ENCODE measurements around the gene BAIAP2L2. TPM values are rescaled to one million over a fixed set of nuclear protein-coding genes. Genes with fewer than 3 reads are reported as not detected.

The BAIAP2L2 gene
- total and polyA plus RNA-seq, 8 donors: 0.56 to 13.8 (median 1.1) TPM

DNA sequence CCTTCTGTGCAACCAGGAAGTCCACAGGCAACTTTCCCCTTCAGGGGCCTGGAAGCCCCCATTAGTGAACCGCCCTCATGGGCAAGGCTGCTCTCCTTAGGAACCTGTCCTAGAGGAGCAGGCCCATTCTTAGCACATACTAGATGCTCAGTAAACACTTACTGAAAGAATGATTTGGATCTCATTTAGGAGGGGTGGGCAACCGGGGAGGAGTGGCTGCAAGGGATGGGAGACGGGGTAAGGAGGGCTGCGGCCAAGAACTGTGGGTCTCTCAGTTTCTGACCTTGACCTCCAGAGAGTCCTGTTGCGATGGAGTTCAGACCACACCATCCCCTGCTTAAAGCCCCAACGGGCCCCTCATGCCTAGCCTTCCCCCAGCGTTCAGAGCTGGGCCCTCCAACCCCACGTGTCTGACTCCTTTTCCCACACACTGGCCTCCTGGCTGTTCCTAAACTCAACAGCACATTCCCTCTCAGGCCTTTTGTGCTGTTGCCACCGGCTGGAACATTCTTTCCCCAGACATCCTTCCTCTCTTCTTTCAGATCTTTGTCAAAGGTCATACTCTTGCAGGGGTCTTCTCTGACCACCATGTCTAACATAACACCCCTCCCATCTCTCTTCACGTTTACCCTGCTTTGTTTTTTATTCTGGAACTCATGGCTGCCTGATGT is 74.0 kb downstream of the BAIAP2L2 start:
- DNase-seq (no peak), FAIRE-seq (no peak), ATAC-seq (no peak)
- H3K27ac ChIP-seq: no peak overlapping the region
- intact Hi-C loops (cut with DNase I): no loop called here
- no peaks in the 10 kb centered on the region for H3K9me3 ChIP-seq
- H3K27me3 ChIP-seq: no peaks in the 10 kb centered on the region
- TF ChIP-seq, protein P1, sequence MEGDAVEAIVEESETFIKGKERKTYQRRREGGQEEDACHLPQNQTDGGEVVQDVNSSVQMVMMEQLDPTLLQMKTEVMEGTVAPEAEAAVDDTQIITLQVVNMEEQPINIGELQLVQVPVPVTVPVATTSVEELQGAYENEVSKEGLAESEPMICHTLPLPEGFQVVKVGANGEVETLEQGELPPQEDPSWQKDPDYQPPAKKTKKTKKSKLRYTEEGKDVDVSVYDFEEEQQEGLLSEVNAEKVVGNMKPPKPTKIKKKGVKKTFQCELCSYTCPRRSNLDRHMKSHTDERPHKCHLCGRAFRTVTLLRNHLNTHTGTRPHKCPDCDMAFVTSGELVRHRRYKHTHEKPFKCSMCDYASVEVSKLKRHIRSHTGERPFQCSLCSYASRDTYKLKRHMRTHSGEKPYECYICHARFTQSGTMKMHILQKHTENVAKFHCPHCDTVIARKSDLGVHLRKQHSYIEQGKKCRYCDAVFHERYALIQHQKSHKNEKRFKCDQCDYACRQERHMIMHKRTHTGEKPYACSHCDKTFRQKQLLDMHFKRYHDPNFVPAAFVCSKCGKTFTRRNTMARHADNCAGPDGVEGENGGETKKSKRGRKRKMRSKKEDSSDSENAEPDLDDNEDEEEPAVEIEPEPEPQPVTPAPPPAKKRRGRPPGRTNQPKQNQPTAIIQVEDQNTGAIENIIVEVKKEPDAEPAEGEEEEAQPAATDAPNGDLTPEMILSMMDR (IDR thresholded peaks at IDR 0.05): no peak
- WGBS, 2 donors: 76 to 81% methylated on average over 10 of the region's 10 CpGs
- no peaks in the 10 kb centered on the region for H3K4me1 ChIP-seq
- H3K36me3 ChIP-seq: no peaks in the 10 kb centered on the region
- no peak overlapping the region for H3K4me3 ChIP-seq

DNA sequence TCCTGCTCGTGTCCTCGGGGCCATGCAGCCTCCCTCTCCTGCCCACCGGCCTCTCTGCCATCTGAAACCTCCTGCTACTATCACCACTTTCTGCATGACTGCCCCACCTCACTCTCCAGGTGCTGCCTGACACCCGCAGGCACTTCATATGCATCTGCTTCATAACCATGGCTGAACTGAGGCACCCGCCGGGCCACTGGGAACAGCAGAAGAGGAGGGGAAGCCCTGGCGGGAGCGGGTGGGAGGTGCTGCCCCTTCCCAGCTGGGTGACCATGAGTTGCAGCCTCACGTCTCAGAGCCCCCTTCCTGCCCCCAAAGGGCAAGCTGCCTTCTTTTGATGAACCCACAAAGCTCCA is 75.0 kb downstream of the BAIAP2L2 start:
- no peak overlapping the region for H3K4me3 ChIP-seq
- intact Hi-C loops (cut with DNase I): no loop called here
- WGBS, 2 donors: 85 to 88% methylated on average over 9 of the region's 9 CpGs
- no peak for FAIRE-seq
- peak in 1 of 6 donors; percentile 8 for DNase-seq
- TF ChIP-seq, protein P1 (IDR thresholded peaks at IDR 0.05): no peak
- no peaks in the 10 kb centered on the region for H3K4me1 ChIP-seq
- H3K27me3 ChIP-seq: no peaks in the 10 kb centered on the region
- H3K9me3 ChIP-seq: no peaks in the 10 kb centered on the region
- no peaks in the 10 kb centered on the region for H3K36me3 ChIP-seq
- no peak overlapping the region for H3K27ac ChIP-seq
- ATAC-seq: no peak

Other genes with a start within 250 kb of the BAIAP2L2 start
- gene MICALL1, start 204.4 kb downstream of the BAIAP2L2 start, total RNA-seq: 10 to 100 TPM; 16.5 to 22.3 (median 19.3) TPM
- 10 to 100 TPM in 1 of 2 donors, 1 to 10 TPM in 1; 8.8 to 19.5 TPM for gene MICALL1, start 204.4 kb downstream of the BAIAP2L2 start, polyA plus RNA-seq
- gene C22orf23, start 157.1 kb downstream of the BAIAP2L2 start, total RNA-seq: under 1 TPM in 4 of 6 donors, not detected in 2; 0.09 to 0.31 (median 0.22) TPM
- gene C22orf23, start 157.1 kb downstream of the BAIAP2L2 start, polyA plus RNA-seq: under 1 TPM; 0.38 to 0.68 TPM
- 10 to 100 TPM; 21.2 to 32.5 (median 27.7) TPM for gene POLR2F, start 157.0 kb downstream of the BAIAP2L2 start, total RNA-seq
- gene POLR2F, start 157.0 kb downstream of the BAIAP2L2 start, polyA plus RNA-seq: 10 to 100 TPM; 61.9 to 74.5 TPM
- gene SOX10, start 126.1 kb downstream of the BAIAP2L2 start, total RNA-seq: under 1 TPM; 0.06 to 0.67 (median 0.18) TPM
- gene SOX10, start 126.1 kb downstream of the BAIAP2L2 start, polyA plus RNA-seq: under 1 TPM; 0.38 to 0.96 TPM
- 10 to 100 TPM; 12.5 to 25.8 (median 19.1) TPM for gene PICK1, start 53.3 kb downstream of the BAIAP2L2 start, total RNA-seq
- 10 to 100 TPM; 49.7 to 55.0 TPM for gene PICK1, start 53.3 kb downstream of the BAIAP2L2 start, polyA plus RNA-seq
- under 1 TPM in 1 of 6 donors, not detected in 5; 0.06 TPM for gene SLC16A8, start 26.5 kb downstream of the BAIAP2L2 start, total RNA-seq
- under 1 TPM; 0.05 to 0.57 TPM for gene SLC16A8, start 26.5 kb downstream of the BAIAP2L2 start, polyA plus RNA-seq
- gene PLA2G6, start 71.1 kb upstream of the BAIAP2L2 start, total RNA-seq: 10 to 100 TPM in 5 of 6 donors, 1 to 10 TPM in 1; 8.7 to 47.0 (median 21.3) TPM
- 100 to 1,000 TPM; 107 to 109 TPM for gene PLA2G6, start 71.1 kb upstream of the BAIAP2L2 start, polyA plus RNA-seq
- 1 to 10 TPM; 3.4 to 8.9 (median 6.8) TPM for gene MAFF, start 91.3 kb upstream of the BAIAP2L2 start, total RNA-seq
- 10 to 100 TPM; 10.6 to 16.7 TPM for gene MAFF, start 91.3 kb upstream of the BAIAP2L2 start, polyA plus RNA-seq
- gene TMEM184B, start 162.3 kb upstream of the BAIAP2L2 start, total RNA-seq: 10 to 100 TPM; 11.6 to 30.5 (median 18.6) TPM
- gene TMEM184B, start 162.3 kb upstream of the BAIAP2L2 start, polyA plus RNA-seq: 10 to 100 TPM; 17.0 to 24.4 TPM
- gene CSNK1E, start 206.7 kb upstream of the BAIAP2L2 start, total RNA-seq: 10 to 100 TPM; 52.7 to 94.2 (median 57.7) TPM
- 100 to 1,000 TPM in 1 of 2 donors, 10 to 100 TPM in 1; 87.2 to 115 TPM for gene CSNK1E, start 206.7 kb upstream of the BAIAP2L2 start, polyA plus RNA-seq

Data from pancreas (tissue), 10 donors.